Mesenteric fat pad (tissue), 1 donor: ENCODE measurements around the gene AURKA. TPM values are rescaled to one million over a fixed set of nuclear protein-coding genes. Genes with fewer than 3 reads are reported as not detected.
"Not testable (repeated sequence)": the region's sequence is repeated elsewhere in the genome, so short reads cannot be mapped to it uniquely, and the experiment has no call there.

Source experiments
- DNase-seq: peaks from one replicate; pipeline ENCODE4 v3.0.0-alpha.2; 2020; ENCODE audit warnings: low spot score
- total RNA-seq: library from RNA; stranded (reverse); fragmentation: NEBNext Ultra II Directional; extraction: Animal tissue kit (Norgen Biotek cat#: 25700); gene quantifications from one replicate; pipeline ENCODE4 v1.2.1, GENCODE V29; 2021
- donor health status: DM: yes; HTN: yes; CAD: no.

AURKA gene
- total RNA-seq, 1 donor from 2014 or later = 1.4 TPM

DNA sequence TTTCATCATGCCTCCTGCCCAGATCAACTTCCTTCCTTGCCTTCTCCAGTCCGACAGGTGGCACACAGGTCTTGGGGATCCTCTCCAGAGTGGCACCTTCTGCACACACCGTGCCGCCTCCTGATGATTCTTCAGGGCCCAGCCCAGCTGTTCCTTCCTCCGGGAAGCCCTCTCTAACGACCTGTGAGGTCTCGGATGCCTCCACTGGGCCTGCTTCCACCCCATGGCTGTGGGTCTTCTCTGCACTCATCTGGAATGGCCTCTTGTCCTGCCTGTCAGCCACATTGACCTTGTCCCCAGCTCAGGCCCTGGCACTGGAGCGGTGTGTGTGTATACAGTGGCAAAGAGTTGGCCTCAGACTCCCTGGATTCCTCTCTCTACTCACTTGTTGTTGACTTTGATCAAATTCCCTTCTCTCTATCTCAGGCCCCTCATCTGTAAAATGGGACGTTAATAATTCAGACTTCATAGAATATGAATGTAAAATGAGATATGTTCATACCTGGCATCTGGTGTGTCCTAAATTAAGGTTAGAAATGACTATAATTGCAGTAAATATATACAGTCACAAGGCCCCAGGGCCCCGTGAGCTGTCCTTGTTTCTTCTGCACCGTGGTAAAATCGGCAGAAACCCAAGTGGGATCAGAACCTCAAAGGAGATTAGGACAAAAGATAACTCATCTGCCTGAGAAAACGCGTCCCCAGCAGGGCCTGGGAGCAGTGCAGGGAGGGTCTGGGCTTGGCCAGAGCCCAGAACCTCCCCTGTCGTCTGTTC lies 31.7 kb downstream of the AURKA start:
- no peak for DNase-seq

DNA sequence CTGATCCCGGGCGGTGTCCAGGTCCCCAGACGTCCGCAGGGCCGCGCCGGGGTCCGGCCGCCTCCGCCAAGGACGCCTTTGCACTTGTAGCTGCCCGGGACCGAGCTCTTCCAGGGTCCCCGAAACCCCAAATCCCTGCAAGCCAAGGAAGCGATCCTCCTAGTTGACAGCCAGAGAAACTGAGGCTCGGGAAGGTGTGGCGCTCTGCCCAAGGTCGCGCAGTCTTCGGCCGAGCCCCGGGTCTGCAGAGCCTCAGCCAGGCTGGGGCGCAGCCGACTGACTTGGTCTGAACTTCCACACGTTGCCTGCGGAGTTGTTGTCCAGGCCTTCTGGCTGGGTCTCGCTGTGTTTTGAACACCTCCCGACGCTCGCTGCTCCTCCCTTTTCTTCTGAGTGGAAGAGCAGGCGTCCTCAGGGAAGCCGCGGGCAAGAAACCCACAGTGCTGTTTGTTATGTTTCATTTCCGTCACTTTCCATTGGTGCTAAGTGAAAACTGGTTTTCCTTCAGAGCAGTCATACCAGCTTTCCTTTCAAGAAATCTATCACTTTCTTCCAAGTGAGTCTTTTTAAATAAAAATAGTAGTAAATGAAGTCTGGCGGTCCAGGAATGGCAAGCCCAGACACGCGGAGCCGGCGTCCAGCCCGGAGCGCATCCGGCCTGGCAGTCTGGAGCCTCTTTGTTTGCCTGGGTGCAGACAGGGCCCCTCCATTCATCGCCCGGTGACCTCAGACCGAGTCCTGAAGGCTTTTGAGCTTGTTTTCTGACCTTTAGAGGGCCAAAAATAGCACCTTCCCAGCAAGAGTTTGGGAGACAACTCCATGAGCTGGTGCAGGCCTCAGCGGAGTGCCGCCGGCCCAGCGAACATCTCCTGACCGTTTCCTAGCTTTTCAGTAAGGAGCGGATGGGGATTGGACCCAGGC lies 32.5 kb downstream of the AURKA start:
- DNase-seq = no peak

DNA sequence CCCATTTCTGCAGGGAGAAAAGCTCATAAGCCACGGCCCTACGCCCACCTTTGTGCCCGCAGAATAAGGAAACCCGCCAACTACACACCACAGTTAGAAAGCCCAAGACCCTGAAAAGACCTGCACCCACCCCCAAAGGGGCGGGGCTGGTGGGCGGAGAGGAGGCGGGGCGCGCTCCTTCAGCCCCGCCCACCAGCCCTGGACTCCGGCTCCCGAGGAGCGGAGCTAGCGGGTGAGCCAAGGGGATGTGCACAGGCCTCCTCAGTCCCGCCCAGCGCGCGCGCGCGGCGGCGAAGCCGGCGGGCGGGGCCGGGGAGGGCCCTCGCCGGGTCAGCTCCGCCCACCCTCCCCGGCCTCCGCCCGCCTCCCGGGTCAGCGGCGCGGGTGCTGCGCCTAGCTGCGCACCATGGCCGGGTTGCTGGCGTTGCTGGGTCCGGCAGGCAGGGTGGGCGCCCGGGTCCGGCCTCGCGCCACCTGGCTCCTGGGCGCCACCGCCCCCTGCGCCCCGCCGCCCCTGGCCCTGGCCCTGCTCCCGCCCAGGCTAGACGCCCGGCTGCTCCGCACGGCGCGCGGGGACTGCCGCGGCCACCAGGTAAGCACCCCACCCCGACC lies 33.3 kb downstream of the AURKA start, which contains the start of gene FAM210B:
FAM210B (plus strand) TSS at position 375 of the 612 bp plus-strand sequence; CDS start at position 407, 32 bp downstream.
- peak; percentile 94 for DNase-seq

DNA sequence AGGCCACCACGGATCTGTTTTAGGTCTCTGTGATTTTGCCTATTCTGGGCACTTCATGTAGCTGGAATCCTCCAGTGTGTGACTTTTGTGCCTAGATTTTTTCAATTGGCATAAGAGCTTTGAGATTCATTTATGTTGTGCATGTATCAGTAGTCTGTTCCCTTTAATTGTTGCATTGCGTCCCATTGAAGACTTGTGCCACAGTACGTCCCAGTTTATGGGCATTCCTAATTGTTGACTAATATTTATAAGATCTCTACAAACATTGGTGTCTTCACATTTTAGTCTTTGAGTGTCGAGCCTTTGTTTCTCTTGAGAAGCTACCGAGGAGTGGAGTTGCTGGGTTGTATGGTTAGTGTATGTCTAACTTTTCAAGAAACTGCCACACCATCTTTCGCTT lies 33.9 kb downstream of the AURKA start:
- no peak for DNase-seq

DNA sequence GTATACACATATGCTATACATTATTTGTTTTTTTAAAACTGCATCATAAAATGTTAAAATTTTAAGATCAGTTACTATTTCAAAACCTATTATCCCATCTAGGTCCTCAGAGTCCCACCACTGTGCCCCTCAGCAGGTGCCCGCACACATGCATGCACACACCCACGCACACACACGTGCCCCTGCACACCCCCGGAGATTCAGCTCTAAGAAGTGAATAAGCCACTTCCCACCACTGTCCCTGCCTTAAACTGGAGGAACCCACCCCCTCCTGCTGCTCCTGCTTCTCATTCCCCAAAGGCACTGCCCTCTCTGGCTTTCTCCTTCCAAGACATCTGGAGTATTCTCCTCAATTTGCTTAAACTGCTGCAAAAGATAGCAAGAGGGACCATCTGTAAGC lies 38.7 kb downstream of the AURKA start:
- DNase-seq = no peak

DNA sequence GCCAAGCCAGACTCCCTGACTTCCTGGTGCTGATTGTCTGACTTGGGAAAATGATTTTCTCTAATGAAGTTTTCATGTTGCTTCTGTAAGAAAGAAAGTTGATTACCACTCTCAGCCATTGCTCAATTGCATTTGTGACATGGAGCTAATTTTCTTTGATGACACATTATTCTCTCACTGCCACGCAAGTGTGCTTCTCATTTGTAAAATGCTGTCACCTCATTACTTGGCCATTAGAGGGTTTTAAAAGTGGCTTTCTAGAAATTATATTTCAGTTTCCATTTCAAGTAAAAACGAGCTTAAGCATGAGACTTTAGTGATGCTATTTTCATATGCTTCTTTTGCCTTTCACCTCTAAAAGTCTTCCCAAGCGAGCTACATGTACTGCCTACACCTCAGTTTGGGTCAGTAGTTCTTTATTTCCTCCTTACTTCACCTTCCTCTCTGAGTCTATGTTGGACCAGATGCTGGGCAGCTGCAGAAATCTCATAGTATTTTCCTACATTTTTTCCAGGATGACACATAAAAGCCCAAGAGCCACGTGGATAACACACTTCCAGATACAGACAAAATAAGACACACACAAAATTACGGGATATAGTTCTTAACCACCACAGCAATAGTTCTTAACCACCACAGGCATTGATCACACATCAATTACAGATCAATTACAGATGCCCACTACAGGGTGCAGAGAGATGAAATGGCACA lies 39.5 kb downstream of the AURKA start:
- no peak for DNase-seq

DNA sequence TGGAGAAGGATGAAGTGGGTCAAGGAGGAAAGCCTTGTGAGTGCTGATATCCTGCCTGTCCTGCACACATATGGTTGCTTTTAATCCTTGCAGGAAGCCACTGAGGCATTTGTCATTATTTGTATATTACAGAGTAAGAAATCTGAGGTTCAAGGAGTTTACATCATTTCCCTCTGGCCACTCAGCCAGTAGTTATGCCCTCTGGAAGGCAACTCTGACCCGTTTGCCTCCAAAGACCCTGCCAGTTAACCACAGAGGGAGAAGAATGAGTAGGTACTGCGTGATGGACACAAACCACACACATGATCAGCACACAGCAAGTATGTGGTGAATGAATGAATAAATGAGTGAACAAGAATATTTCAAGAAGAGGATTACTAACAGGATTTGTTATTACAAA lies 41.2 kb downstream of the AURKA start:
- DNase-seq = no peak

DNA sequence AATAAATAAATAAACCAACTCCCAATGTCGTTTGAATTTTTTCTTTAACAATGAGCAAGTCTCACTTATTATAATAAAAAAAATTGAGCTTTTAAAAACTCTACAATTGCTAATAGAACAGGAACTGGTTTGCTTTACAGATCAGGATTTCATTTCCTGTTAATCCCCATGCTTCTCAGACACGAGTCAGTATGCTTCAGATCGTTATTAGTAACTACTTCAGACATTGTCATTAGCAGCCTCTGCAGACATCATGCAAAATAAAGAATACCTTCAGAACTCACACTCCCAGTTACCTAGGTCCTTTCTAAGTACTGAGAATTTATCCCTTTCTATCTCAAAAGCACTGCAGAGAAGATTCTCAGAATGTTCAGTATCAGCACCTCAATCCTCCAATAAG lies 43.3 kb downstream of the AURKA start:
- DNase-seq = no peak

DNA sequence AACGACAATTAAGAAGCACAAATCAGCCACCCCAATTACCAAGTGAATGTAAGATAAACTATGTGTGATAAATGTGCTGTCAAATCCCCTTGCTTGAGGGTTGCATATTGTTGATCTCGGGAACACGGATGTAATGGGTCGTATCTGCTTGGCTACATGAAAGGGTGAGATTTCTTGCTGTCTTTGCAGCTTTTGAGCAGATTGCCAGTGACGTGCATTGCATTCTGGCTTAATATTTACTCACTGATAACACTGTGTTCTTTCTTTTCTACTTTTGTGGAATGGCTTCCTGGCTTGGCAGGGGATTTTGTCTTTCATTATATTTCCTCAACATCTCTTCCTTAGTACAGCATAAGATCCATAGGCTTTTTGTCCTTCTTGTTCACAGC lies 43.7 kb downstream of the AURKA start:
- no peak for DNase-seq

DNA sequence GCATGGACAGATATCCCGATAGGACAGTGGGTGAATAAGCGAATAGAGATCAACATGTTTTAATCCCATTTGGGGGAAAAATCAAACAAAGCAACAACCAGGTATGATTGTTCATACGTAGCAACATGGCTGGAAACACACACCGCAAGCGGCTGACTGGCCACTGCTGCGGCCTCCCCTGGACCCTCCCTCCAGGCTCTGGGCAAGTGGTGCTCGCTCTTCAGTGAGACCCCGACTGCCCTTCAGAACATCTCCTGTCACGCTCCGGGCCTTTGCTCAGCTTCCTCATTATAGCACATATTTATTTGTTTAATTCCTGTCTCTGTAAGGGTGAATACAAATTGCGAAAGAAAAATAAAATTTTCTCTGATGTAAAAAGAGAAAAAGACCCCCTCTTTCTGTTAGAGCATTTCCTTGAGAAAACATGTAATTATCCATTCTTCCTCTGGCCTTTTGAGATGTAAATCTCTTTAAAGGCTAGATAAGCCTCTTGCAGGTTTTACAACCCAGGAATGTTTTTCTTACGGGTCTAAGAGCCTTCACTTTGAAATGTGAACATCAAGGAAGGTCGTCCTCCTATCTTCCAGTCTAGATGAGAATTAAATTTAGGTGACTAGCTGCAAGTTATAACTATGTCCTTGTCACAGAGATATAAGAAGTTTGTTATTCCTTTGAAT lies 44.2 kb downstream of the AURKA start:
- DNase-seq = no peak

DNA sequence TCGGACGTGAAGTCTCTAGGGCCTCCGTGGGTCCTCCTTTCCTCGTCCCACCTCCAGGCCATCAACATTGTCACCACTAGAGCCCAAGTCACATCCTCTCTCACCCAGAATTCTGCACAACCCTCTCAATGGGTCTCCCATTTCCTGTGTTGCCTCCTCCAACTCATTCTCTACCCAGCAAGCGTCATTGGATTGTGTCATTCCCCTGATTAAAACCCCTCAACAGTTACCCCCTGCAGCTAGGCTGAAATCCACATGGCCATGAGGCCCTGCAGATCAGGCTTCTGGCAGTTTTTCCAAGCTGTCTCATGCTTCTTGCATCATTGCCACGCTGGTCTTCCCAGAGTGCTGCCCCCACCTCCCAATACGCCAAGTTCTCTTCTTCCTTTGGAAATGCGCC lies 46.1 kb downstream of the AURKA start:
- no peak for DNase-seq

DNA sequence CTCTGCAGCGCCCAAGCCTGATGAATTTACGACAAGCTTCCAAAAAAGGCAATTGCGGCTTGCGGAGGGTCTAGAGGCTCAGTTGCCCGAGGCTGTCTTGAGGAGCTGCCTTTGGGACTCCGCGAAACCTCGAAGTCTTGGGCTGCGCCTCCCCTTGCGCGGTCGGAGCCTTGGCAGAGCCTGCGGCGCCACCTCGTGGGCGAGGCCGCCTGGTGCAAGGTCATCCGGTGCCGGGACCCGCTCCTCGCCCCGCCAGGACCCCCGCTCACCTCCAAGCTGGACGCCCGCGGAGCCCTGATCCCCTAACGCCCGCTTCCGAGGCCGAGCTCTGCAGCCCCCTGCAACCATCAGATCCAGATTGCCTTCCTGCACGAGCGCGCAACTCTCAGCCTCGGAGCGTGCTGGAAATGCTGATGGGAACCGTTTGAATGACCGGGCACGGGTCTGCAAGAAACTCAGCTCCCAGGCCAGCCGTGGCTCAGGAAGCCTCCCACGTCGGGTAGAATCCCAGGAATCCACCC lies 48.1 kb downstream of the AURKA start:
- no peak for DNase-seq

DNA sequence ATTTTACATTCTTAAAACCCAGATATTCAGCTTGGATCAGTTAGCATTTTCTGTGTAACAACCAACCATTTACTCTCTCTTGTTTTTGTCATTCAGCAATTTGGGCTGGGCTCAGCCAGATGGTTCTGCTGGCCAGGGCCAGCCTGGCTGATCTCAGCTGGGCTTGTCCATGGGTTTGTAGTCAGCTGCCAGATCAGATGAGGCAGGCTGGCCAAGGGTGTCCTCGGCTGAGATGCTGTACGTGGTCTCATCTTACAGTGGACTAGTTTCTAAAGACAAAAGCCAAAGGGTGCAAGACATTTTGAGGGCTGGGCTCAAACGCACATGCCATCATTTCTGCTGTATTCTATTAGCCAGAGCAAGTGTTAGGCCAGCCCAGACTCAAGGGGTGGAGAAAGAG lies 49.2 kb downstream of the AURKA start:
- no peak for DNase-seq

DNA sequence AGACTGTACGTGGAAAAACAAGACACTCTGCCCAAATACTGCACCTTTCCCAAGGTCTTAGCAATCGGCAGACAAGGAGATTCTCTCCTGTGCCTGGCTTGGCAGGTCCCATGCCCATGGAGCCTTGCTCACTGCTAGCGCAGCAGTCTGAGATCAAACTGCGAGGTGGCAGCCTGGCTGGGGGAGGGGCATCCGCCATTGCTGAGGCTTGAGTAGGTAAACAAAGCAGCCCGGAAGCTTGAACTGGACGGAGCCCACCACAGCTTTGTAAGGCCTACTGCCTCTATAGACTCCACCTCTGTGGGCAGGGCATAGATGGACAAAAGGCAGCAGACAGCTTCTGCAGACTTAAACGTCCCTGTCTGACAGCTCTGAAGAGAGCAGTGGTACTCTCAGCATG lies 55.3 kb downstream of the AURKA start:
- DNase-seq = not testable (repeated sequence)

DNA sequence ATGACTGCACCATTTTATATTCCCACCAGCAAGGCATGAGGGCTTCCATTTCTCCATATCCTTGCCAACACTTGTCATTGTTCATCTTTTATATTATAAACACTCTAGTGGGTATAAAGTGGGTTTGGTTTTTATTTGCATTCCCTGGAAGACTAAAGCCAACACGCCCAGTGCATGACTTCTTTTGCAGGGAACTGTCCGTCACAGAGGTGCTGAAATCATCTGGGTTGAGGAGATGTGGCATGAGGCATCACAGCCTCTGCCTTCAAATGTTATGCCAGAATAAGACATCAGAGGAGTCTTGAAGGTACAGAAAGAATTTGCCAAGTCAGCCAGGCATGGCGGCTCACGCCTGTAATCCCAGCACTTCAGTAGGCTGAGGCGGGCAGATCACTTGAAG lies 63.2 kb downstream of the AURKA start:
- DNase-seq = no peak

DNA sequence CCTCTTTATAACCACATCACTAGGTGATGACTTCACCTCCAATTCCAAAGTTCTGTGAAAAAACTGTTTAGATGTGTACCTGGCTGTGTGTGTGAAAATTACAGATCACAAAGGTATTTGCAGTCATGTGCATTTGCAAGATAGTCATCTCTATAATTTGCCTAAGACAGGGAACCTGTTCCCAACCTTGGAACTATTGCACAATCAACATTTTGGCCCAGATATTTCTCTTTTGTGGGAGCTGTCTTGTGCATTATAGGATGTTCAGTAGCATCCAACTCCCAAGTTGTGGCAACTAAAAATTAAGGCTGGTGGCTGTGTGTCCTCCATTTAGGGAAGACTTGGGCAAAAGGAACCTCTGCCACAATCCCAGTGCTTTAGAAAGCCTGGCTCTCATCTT lies 67.2 kb downstream of the AURKA start:
- no peak for DNase-seq

DNA sequence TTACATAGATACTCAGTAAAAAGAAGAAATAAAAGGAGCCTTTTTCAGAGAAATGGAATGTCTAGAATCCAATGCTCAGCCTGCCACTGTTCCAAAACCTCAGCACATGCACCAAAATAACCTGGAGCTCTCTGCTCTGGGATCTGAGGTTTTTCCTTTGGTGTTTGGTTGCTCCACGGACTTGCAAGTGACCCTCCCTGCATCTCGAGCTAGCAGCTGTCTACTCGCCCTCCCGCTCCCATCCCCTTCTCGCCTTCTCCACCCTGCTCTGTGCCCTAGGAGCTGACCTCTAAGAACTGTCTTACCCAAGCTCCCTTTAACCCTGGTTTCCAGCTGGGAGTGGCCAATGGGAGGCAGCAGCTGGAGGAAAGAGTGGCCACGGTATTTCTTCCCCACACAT lies 68.4 kb downstream of the AURKA start:
- no peak for DNase-seq

DNA sequence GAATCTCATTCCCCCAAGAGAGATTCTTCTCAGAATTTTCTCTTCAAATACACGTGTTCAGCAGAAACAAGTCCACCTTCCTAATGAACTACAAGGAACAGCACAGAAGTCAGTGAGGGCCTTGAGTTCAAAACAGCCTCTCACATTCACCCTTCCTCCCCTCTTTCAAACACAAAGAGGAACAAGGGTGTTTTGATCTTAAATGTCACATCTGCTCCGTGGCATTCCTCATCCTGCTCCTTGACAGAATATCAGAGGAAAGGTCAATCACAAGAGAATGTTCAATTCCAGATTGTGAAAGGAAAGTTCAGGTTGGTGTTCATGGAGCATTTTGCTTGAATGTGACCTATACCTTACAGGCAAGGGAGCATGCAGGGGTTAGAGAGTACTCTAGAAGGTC lies 68.8 kb downstream of the AURKA start:
- no peak for DNase-seq

DNA sequence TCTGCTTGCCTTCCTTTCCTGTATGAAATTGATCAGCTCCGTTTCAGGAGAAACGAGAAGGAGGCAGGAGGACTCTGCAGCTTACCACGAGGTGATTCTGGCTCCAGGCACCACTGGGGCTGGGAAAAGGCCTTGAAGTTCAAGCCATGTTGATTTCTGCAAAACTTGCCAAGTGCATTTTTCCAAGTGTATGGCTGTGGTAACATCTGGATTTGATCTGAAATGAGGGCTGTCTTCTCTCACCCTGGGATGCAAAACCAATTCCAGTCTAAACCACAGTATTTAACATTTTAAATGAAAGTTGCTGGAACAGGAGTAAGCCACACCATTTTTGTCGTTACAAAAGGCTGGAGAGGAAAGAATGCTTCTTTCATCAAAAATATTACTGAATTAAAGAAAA lies 69.3 kb downstream of the AURKA start:
- no peak for DNase-seq
